Kidney epithelial cell (primary cell): ENCODE data around the gene LRRN2. TPM values are rescaled to one million over a fixed set of nuclear protein-coding genes. Genes with fewer than 3 reads are reported as not detected.

Experiments used
- DNase-seq: peaks from one replicate; pipeline ENCODE4 v3.0.0-alpha.2; 2010; ENCODE audit warnings: low read depth
- H3K27me3 ChIP-seq: 2 replicates; pipeline ENCODE4 v1.6.0; 2011; ENCODE audit warnings: low read length; ENCODE audit not compliant: control insufficient read depth, insufficient read depth
- H3K36me3 ChIP-seq: 2 replicates; pipeline ENCODE4 v1.5.1; 2011; ENCODE audit warnings: low read length; ENCODE audit not compliant: control insufficient read depth, insufficient read depth
- H3K4me3 ChIP-seq: 2 replicates; pipeline ENCODE4 v1.5.1; 2011; ENCODE audit warnings: low read depth, mild to moderate bottlenecking, control low read depth, low read length
- CTCF ChIP-seq: IDR thresholded peaks from 2 replicates; pipeline ENCODE4 v1.5.1; 2011; ENCODE audit warnings: mild to moderate bottlenecking, moderate library complexity, low read length, control low read depth, inconsistent platforms; ENCODE audit not compliant: insufficient read depth, poor library complexity, severe bottlenecking
- total RNA-seq: library from RNA; depleted of rRNA; stranded (reverse); fragments of >200 nt; gene quantifications from 2 replicates; pipeline ENCODE4 v1.2.3, GENCODE V29; 2015

Gene LRRN2
- total RNA-seq, 1 donor from 2014 or later = 7.6 TPM

- Histone ChIP-seq H3K27me3 (peaks cover 2% of the 10 kb centered on the region), H3K36me3 (no peaks in the 10 kb centered on the region), H3K4me3 (no peak overlapping the region)
- TF ChIP-seq CTCF = no peak
- DNase-seq = no peak
Measured at GRCh38 chr1:204579681-204580080, 105.9 kb downstream of the LRRN2 start.

GRCh38 chr1:204578867-204579664, 106.5 kb downstream of the LRRN2 start:
- peaks cover 2% of the 10 kb centered on the region for H3K27me3 ChIP-seq
- no peak for TF ChIP-seq CTCF
- no peaks in the 10 kb centered on the region for H3K36me3 ChIP-seq
- DNase-seq = no peak
- no peak overlapping the region for H3K4me3 ChIP-seq

GRCh38 chr1:204577794-204578478, 107.6 kb downstream of the LRRN2 start:
- H3K36me3 ChIP-seq = peaks cover 1% of the 10 kb centered on the region
- no peak for TF ChIP-seq CTCF
- H3K27me3 ChIP-seq = peaks cover 2% of the 10 kb centered on the region
- no peak overlapping the region for H3K4me3 ChIP-seq
- no peak for DNase-seq

- peaks cover 2% of the 10 kb centered on the region for H3K27me3 ChIP-seq
- H3K36me3 ChIP-seq = peaks cover 1% of the 10 kb centered on the region
- no peak for TF ChIP-seq CTCF
- no peak overlapping the region for H3K4me3 ChIP-seq
- no peak for DNase-seq
Measured at GRCh38 chr1:204576422-204576821, 109.1 kb downstream of the LRRN2 start.

- DNase-seq = no peak
- TF ChIP-seq CTCF = peak; percentile 3
- no peak overlapping the region for H3K4me3 ChIP-seq
- peaks cover 2% of the 10 kb centered on the region for H3K27me3 ChIP-seq
- peaks cover 1% of the 10 kb centered on the region for H3K36me3 ChIP-seq
Measured at GRCh38 chr1:204575221-204576190, 110.0 kb downstream of the LRRN2 start.
